CD4-positive, CD25-positive, alpha-beta regulatory T cell (primary cell): ENCODE results near the gene PRRT1B. TPM values are rescaled to one million over a fixed set of nuclear protein-coding genes. Genes with fewer than 3 reads are reported as not detected.
"Not testable (repeated sequence)": the region's sequence is repeated elsewhere in the genome, so short reads cannot be mapped to it uniquely, and the experiment has no call there.

Experiments used
- ATAC-seq, 2 donors: fragments of 150-1000 bp; cut with Tn5 transposase; one replicate each; pipeline ENCODE4 v1.10.0; 2021; ENCODE audit warnings: low read depth in 2 of 2, moderate number of reproducible peaks in 2 of 2, moderate library complexity in 1 of 2
- DNase-seq, 3 donors: peaks; one replicate each; pipeline versions ENCODE4 v3.0.0 to v3.0.0-alpha.2; 2012 to 2022; ENCODE audit warnings: mixed read lengths in 1 of 3
- H3K27ac ChIP-seq: one replicate; pipeline ENCODE4 v1.7.0; 2013; ENCODE audit warnings: mild to moderate bottlenecking, low read length; ENCODE audit not compliant: insufficient read depth, poor library complexity, severe bottlenecking
- H3K27me3 ChIP-seq: one replicate; pipeline ENCODE4 v1.7.0; 2013; ENCODE audit warnings: low read length; ENCODE audit not compliant: control insufficient read depth, insufficient read depth
- H3K36me3 ChIP-seq: one replicate; pipeline ENCODE4 v1.7.0; 2013; ENCODE audit warnings: mild to moderate bottlenecking, low read length, moderate library complexity; ENCODE audit not compliant: control insufficient read depth, insufficient read depth
- H3K4me1 ChIP-seq: 2 replicates; pipeline ENCODE4 v1.7.0; 2013; ENCODE audit warnings: mild to moderate bottlenecking, low read length; ENCODE audit not compliant: insufficient read depth, control insufficient read depth, poor library complexity, severe bottlenecking
- H3K4me3 ChIP-seq: one replicate; pipeline ENCODE4 v1.7.0; 2013; ENCODE audit warnings: low read depth, mild to moderate bottlenecking, low read length, moderate library complexity
- H3K9me3 ChIP-seq, 2 experiments: 1 replicate in 1 of 2; 2 replicates in 1 of 2; pipeline ENCODE4 v1.7.0; 2013; ENCODE audit warnings: low read length in 2 of 2, mild to moderate bottlenecking in 1 of 2, moderate library complexity in 1 of 2; ENCODE audit not compliant: control insufficient read depth in 2 of 2
- H3K27ac Mint-ChIP-seq, 3 donors: one replicate each; pipeline ENCODE4 v1.8.0; 2020 to 2022; ENCODE audit warnings: mild to moderate bottlenecking in 3 of 3, mixed read lengths in 3 of 3, moderate library complexity in 2 of 3
- H3K27me3 Mint-ChIP-seq: one replicate; pipeline ENCODE4 v1.8.0; 2022; ENCODE audit warnings: mild to moderate bottlenecking, mixed read lengths
- H3K36me3 Mint-ChIP-seq: one replicate; pipeline ENCODE4 v1.8.0; 2020; ENCODE audit warnings: mixed read lengths
- H3K4me1 Mint-ChIP-seq, 4 donors: one replicate each; pipeline ENCODE4 v1.8.0; 2020 to 2022; ENCODE audit warnings: mixed read lengths in 4 of 4, mild to moderate bottlenecking in 1 of 4
- H3K4me3 Mint-ChIP-seq, 4 donors: one replicate each; pipeline ENCODE4 v1.8.0; 2020 to 2022; ENCODE audit warnings: mild to moderate bottlenecking in 4 of 4, mixed read lengths in 4 of 4, moderate library complexity in 3 of 4
- H3K9me3 Mint-ChIP-seq, 7 donors: one replicate each; pipeline ENCODE4 v1.8.0; 2020 to 2022; ENCODE audit warnings: mixed read lengths in 7 of 7, mild to moderate bottlenecking in 3 of 7, moderate library complexity in 2 of 7
- polyA plus RNA-seq, 4 donors: library from polyadenylated mRNA; unstranded; fragments of 300-500 nt; fragmentation: Illumina TruSeq; gene quantifications; one replicate each; pipeline ENCODE4 v1.2.3, GENCODE V29; 2021
- total RNA-seq: library from RNA; stranded (reverse); gene quantifications from one replicate; pipeline ENCODE4 v1.2.3, GENCODE V29; 2022

PRRT1B gene
- total and polyA plus RNA-seq, 5 donors from 2014 or later = not detected

DNA sequence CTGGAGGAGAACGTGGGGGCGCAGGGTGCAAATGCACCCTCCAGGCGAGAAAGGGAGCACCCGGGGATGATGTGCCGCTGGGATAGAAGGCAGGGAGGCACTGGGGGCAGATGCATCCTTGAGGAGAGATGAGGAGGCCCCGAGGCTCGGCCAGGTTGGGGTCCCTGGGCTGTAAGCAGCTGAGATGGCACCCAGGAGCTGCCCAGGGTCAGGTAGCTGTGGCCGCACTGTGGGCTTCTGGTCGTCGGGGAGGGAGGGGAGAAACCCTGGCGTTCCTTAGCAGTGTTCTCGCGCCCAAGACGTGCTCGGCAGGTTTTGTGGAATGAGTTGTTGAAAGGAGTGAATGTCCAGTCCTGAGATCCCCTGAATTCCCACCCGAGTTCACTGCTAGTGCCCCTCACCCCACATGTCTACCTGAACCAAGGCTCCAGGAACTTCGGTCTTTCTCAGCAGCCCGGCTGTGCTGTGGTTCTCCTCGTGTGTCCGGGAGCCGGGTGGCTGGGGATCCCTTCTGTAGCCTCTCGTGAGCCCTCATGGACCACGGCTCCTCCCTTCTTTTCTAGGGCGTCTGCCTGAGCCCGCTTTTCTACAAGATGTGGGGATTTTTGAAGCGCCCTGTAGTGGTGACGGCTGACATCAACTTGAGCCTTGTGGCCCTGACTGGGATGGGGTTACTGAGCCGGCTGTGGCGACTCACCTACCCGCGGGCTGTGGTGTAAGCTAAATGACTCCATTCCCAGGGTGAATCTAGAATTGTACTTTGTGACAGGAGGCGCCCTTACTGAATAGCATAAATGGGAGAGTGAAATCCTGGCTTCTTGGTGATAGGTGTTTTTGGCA, 41.5 kb upstream of the PRRT1B start:
- ATAC-seq = peak; percentile 9 to 11
- no peaks in the 10 kb centered on the region for H3K9me3 ChIP-seq
- Mint-ChIP-seq H3K4me3 (peak overlapping the region; percentile 86 to 97 (median 93)), H3K36me3 (peaks cover 12% of the 10 kb centered on the region), H3K27ac (peak overlapping the region in 2 of 3 donors; percentile 62 to 83), H3K27me3 (no peaks in the 10 kb centered on the region), H3K4me1 (peaks cover 19 to 66% (median 30%) of the 10 kb centered on the region in 4 donors), H3K9me3 (no peaks in the 10 kb centered on the region)
- H3K27ac ChIP-seq = peak overlapping the region; percentile 51
- DNase-seq = peak; percentile 14 to 63 (median 28)
- H3K4me1 ChIP-seq = peaks cover 40% of the 10 kb centered on the region
- peak overlapping the region; percentile 74 for H3K4me3 ChIP-seq
- no peaks in the 10 kb centered on the region for H3K27me3 ChIP-seq
- H3K36me3 ChIP-seq = peaks cover 12% of the 10 kb centered on the region

DNA sequence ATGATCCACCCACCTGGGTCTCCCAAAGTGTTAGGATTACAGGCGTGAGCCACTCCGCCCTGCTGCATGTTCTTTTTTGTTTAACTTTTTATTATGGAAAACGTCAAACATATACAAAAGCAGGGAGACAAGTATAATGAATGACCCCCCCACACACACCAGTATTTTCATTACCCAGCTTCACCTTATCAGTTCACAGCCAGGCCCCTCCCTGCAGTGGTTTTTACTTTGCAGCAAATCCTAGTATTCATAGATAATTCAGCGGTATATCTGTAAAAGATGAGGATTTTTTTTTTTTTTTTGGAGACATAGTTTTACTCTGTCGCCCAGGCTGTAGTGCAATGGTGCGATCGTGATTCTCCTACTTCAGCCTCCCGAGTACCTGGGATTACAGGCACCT, 40.3 kb upstream of the PRRT1B start:
- no peak overlapping the region for H3K27ac Mint-ChIP-seq
- peaks cover 19 to 56% (median 25%) of the 10 kb centered on the region in 4 donors for H3K4me1 Mint-ChIP-seq

DNA sequence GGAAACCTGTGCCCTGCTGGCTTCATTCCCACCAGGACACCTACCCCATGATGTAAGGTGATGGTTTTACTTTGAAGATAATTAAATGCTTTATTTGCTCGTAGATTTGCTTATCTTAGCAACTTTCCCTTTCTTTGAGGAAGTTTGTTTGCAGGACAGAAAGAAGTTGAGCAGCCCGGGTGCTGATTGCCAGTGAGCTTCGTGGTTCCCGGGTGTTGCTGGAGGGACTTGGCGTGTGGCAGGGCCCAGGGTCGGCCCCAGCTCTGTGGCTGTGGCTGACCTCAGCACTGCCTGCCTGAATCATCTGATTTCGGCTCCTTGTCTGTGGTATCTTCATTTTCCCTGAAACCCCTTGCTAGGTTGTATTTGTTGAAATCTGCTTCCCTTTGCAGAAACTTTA, 33.9 kb upstream of the PRRT1B start:
- no peak overlapping the region for H3K27ac ChIP-seq
- Mint-ChIP-seq H3K4me3 (no peak overlapping the region), H3K27me3 (no peaks in the 10 kb centered on the region), H3K4me1 (peaks cover 0 to 3% (median 1%) of the 10 kb centered on the region in 4 donors), H3K36me3 (peaks cover 28% of the 10 kb centered on the region), H3K9me3 (no peaks in the 10 kb centered on the region), H3K27ac (no peak overlapping the region)
- H3K4me1 ChIP-seq = no peaks in the 10 kb centered on the region
- no peaks in the 10 kb centered on the region for H3K9me3 ChIP-seq
- no peak for DNase-seq
- ATAC-seq = no peak
- H3K36me3 ChIP-seq = peaks cover 57% of the 10 kb centered on the region
- no peaks in the 10 kb centered on the region for H3K27me3 ChIP-seq
- H3K4me3 ChIP-seq = no peak overlapping the region

More for the DNA sequence above, 40.3 kb upstream of the PRRT1B start:
- ATAC-seq (no peak), DNase-seq (no peak)
- H3K36me3 ChIP-seq = peaks cover 17% of the 10 kb centered on the region
- no peak overlapping the region for H3K4me3 ChIP-seq
- H3K4me1 ChIP-seq = peaks cover 37% of the 10 kb centered on the region
- H3K4me3 Mint-ChIP-seq = peak overlapping the region; percentile 22 to 94 (median 72)
- no peaks in the 10 kb centered on the region for H3K27me3 Mint-ChIP-seq
- no peak overlapping the region for H3K27ac ChIP-seq
- no peaks in the 10 kb centered on the region for H3K9me3 Mint-ChIP-seq
- H3K36me3 Mint-ChIP-seq = peaks cover 17% of the 10 kb centered on the region
- H3K9me3 ChIP-seq = no peaks in the 10 kb centered on the region
- no peaks in the 10 kb centered on the region for H3K27me3 ChIP-seq

DNA sequence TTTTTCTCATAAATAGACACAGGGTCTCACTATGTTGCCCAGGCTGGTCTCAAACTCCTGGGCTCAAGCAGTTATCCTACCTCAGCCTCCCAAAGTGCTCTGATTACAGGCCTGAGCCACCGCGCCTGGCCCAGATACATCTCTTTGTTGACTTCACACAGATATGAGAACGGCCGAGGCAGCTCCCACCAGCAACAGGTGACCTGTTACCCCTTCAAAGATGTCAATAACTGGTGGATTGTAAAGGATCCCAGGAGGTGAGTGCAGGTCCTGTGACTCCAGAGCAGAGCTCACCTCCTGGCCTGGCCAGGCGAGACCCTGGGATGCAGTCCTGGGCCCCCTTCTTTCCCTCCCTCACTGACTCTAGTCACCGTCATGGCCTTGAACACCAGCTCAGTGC, 33.4 kb upstream of the PRRT1B start:
- Histone ChIP-seq H3K27ac (no peak overlapping the region), H3K4me1 (no peaks in the 10 kb centered on the region), H3K9me3 (no peaks in the 10 kb centered on the region), H3K27me3 (no peaks in the 10 kb centered on the region), H3K4me3 (no peak overlapping the region), H3K36me3 (peaks cover 61% of the 10 kb centered on the region)
- H3K27me3 Mint-ChIP-seq = no peaks in the 10 kb centered on the region
- no peak overlapping the region for H3K4me3 Mint-ChIP-seq
- H3K36me3 Mint-ChIP-seq = peaks cover 26% of the 10 kb centered on the region
- peaks cover 0 to 2% (median 0%) of the 10 kb centered on the region in 4 donors for H3K4me1 Mint-ChIP-seq
- no peak overlapping the region for H3K27ac Mint-ChIP-seq
- no peak for DNase-seq
- no peak for ATAC-seq
- no peaks in the 10 kb centered on the region for H3K9me3 Mint-ChIP-seq

DNA sequence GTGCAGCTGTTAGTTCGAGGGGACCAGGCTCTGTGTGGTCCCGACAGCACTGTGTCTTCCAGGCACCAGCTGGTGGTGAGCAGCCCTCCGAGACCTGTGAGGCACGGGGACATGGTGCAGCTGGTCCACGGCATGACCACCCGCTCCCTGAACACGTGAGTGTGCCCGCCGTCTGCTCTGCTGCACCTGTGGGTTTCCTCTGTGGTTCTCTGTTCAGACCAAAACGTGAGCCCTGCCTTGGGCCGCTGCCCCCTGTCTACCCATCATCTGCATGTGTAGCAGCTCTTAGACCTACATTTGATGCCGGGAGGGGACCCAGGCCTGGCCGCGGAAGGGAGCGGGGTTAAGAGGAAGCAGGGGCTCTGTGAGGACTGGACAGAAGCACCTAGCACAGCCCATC, 32.1 kb upstream of the PRRT1B start:
- H3K27ac Mint-ChIP-seq = no peak overlapping the region
- DNase-seq (no peak), ATAC-seq (no peak)
- Histone ChIP-seq H3K9me3 (no peaks in the 10 kb centered on the region), H3K4me3 (no peak overlapping the region), H3K27ac (no peak overlapping the region), H3K4me1 (no peaks in the 10 kb centered on the region), H3K27me3 (no peaks in the 10 kb centered on the region), H3K36me3 (peaks cover 62% of the 10 kb centered on the region)
- H3K4me1 Mint-ChIP-seq = peaks cover 0 to 2% (median 0%) of the 10 kb centered on the region in 4 donors
- H3K4me3 Mint-ChIP-seq = peak overlapping the region in 1 of 4 donors; percentile 15
- peaks cover 26% of the 10 kb centered on the region for H3K36me3 Mint-ChIP-seq
- no peaks in the 10 kb centered on the region for H3K27me3 Mint-ChIP-seq
- no peaks in the 10 kb centered on the region for H3K9me3 Mint-ChIP-seq

DNA sequence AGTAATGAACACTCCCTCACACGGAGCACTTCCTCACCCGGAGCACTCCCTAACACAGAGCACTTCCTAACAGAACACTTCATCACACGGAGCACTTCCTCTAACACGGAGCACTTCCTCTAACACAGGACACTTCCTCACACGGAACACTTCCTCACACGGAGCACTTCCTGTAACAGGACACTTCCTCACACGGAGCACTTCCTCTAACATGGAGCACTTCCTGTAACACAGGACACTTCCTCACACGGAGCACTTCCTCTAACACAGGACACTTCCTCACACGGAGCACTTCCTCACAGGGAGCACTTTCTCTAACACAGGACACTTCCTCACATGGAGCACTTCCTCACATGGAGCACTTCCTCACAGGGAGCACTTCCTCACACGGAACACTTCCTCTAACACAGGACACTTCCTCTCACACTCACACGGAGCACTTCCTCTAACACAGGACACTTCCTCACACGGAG, 29.7 kb upstream of the PRRT1B start:
- not testable (repeated sequence) for H3K4me1 ChIP-seq, H3K4me3 Mint-ChIP-seq, H3K4me1 Mint-ChIP-seq, DNase-seq, H3K9me3 Mint-ChIP-seq, H3K4me3 ChIP-seq, H3K27me3 Mint-ChIP-seq, ATAC-seq, H3K27ac ChIP-seq, H3K27ac Mint-ChIP-seq, H3K9me3 ChIP-seq, H3K27me3 ChIP-seq
- H3K36me3 ChIP-seq = peaks cover 75% of the 10 kb centered on the region
- H3K36me3 Mint-ChIP-seq = peaks cover 21% of the 10 kb centered on the region

DNA sequence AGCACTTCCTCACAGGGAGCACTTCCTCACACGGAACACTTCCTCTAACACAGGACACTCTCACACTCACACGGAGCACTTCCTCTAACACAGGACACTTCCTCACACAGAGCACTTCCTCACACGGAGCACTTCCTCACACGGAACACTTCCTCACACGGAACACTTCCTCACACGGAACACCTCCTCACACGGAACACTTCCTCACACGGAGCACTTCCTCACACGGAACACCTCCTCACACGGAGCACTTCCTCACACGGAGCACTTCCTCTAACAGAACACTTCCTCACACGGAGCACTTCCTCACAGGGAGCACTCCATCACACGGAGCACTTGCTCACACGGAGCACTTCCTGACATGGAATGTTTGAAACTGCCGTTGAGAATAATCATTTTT, 29.2 kb upstream of the PRRT1B start:
- no peaks in the 10 kb centered on the region for H3K27me3 ChIP-seq
- H3K27ac ChIP-seq = no peak overlapping the region
- H3K4me3 ChIP-seq = no peak overlapping the region
- no peak overlapping the region for H3K27ac Mint-ChIP-seq
- H3K36me3 ChIP-seq = peaks cover 71% of the 10 kb centered on the region
- no peak for DNase-seq
- no peak for ATAC-seq
- no peak overlapping the region for H3K4me3 Mint-ChIP-seq
- no peaks in the 10 kb centered on the region for H3K9me3 Mint-ChIP-seq
- H3K36me3 Mint-ChIP-seq = peaks cover 16% of the 10 kb centered on the region
- no peaks in the 10 kb centered on the region for H3K27me3 Mint-ChIP-seq
- no peaks in the 10 kb centered on the region for H3K4me1 ChIP-seq
- no peaks in the 10 kb centered on the region for H3K4me1 Mint-ChIP-seq
- H3K9me3 ChIP-seq = no peaks in the 10 kb centered on the region

DNA sequence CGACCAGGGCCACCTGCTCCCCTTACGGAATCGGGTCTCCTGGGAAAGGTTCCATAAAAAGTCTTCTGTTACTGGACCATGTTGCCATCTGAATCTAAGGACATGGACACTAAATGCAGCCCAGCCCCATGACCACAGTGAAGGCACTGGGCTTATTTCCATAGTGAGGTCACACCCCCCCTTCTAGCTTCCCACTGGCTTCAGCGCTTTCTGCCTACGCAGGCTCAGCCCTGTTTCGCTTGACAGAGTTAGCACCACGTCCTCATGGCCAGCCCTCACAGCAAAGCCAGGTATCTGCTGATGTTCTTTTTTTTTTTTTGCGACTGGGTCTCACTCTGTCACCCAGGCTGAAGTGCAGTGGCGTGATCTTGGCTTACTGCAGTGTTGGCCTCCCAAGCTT, 28.4 kb upstream of the PRRT1B start:
- Mint-ChIP-seq H3K36me3 (peaks cover 17% of the 10 kb centered on the region), H3K27me3 (no peaks in the 10 kb centered on the region), H3K27ac (no peak overlapping the region), H3K4me1 (no peaks in the 10 kb centered on the region), H3K4me3 (no peak overlapping the region), H3K9me3 (no peaks in the 10 kb centered on the region)
- no peaks in the 10 kb centered on the region for H3K27me3 ChIP-seq
- no peaks in the 10 kb centered on the region for H3K9me3 ChIP-seq
- ATAC-seq (no peak), DNase-seq (no peak)
- H3K36me3 ChIP-seq = peaks cover 71% of the 10 kb centered on the region
- no peak overlapping the region for H3K4me3 ChIP-seq
- no peaks in the 10 kb centered on the region for H3K4me1 ChIP-seq
- no peak overlapping the region for H3K27ac ChIP-seq
